ENCODE results near the gene TPBG. TPM values are rescaled to one million over a fixed set of nuclear protein-coding genes. Genes with fewer than 3 reads are reported as not detected.

Gene TPBG
- total RNA-seq, 1 experiment from 2014 or later = 42.5 TPM

DNA sequence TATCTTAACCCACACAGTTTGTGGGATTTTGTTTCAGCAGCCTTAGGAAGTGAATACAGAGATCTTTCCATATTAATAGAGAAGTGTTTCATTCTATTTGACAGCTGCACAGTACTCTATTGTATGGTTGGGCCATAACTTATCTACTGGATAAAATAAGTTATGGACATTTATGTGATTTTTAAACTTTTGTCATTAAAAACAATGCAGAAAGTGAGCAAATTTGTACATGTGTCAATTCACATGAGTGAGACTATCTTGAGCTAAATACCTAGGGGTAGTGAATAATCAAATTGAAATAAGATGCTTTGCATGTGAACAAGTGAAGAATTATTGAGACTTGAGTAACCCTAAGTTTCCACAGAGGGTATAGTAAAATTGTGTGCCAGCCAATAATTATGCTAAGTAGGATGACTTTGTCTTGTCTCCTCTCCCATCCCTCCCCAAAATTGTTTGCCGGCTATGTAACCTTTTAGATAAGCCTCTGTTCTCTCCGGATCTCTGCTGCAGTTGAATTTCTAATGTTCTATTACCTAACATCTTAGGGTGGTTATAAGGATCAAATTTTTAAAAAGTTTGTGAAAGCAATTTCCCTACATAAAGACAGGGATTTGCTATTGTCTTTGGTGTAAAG, 33.3 kb upstream of the TPBG start:
- H3K27ac ChIP-seq = 0 out of 2 replicates have a peak overlapping the region, but pooled peaks have one; percentile 24
- TF ChIP-seq CTCF (conservative IDR thresholded peaks at IDR 0.05) = no peak
- TF ChIP-seq EZH2 (IDR thresholded peaks at IDR 0.05; ENCODE audit: low read depth) = no peak
- no TSS peak for BruUV-seq (replicated peaks)
- no peaks in the 10 kb centered on the region for H3K36me3 ChIP-seq (ENCODE audit: low read depth)
- no peaks in the 10 kb centered on the region; the same call in 1 of the 2 replicates for H3K9me3 ChIP-seq (ENCODE audit: insufficient read depth, low read depth)
- DNase-seq = no peak
- H2AFZ ChIP-seq = no peak overlapping the region
- CTCF ChIA-PET = interaction anchor here (0.6 kb wide), 1 partner anchor 736 kb away, joined by 4 read pairs; no protein-coding TSS in a partner anchor
- no peaks in the 10 kb centered on the region for H3K27me3 ChIP-seq (ENCODE audit: insufficient read depth, low read depth)
- H3K9me2 ChIP-seq (ENCODE audit: insufficient read depth) = no peaks in the 10 kb centered on the region
- H3K4me3 ChIP-seq = no peak overlapping the region
- POLR2A ChIA-PET (ENCODE audit: unreplicated experiment) = no interaction called here
- peaks cover 21% of the 10 kb centered on the region for H3K4me1 ChIP-seq (replicated peaks; ENCODE audit: insufficient read depth)
- H3K79me2 ChIP-seq (ENCODE audit: low read depth) = no peaks in the 10 kb centered on the region
- no peaks in the 10 kb centered on the region for H4K20me1 ChIP-seq (ENCODE audit: insufficient read depth)
- intact Hi-C loops (cut with micrococcal nuclease; ENCODE audit: unreplicated experiment) = loop anchor here (5.0 kb wide), 1 partner anchor 33 kb away; no protein-coding TSS in a partner anchor
- peaks cover 14% of the 10 kb centered on the region; the same call in 1 of the 2 replicates for H3F3A ChIP-seq (ENCODE audit: insufficient read depth, low read depth)
- H3K4me2 ChIP-seq = 0 out of 2 replicates have a peak overlapping the region, but pooled peaks have one; percentile 37

GRCh38 chr6:82331031-82331773, 32.4 kb upstream of the TPBG start:
- CTCF ChIA-PET = interaction anchor here (0.6 to 0.7 kb wide), 3 partner anchors 12 to 1171 kb away, joined by 3 to 13 read pairs (median 3); no protein-coding TSS in a partner anchor
- Histone ChIP-seq H3K4me1 (replicated peaks; ENCODE audit: insufficient read depth) (peaks cover 21% of the 10 kb centered on the region), H3F3A (ENCODE audit: insufficient read depth, low read depth) (peaks cover 14% of the 10 kb centered on the region; the same call in 1 of the 2 replicates), H3K27ac (peak overlapping the region; percentile 24), H3K4me2 (peak overlapping the region; percentile 55; the same call in 1 of the 2 replicates), H3K9me3 (ENCODE audit: insufficient read depth, low read depth) (no peaks in the 10 kb centered on the region; the same call in 1 of the 2 replicates), H3K27me3 (ENCODE audit: insufficient read depth, low read depth) (no peaks in the 10 kb centered on the region), H3K79me2 (ENCODE audit: low read depth) (no peaks in the 10 kb centered on the region), H3K4me3 (no peak overlapping the region), H4K20me1 (ENCODE audit: insufficient read depth) (no peaks in the 10 kb centered on the region), H2AFZ (peak overlapping the region; percentile 5; the same call in 1 of the 2 replicates), H3K36me3 (ENCODE audit: low read depth) (no peaks in the 10 kb centered on the region), H3K9me2 (ENCODE audit: insufficient read depth) (no peaks in the 10 kb centered on the region)
- no peak for TF ChIP-seq CTCF (conservative IDR thresholded peaks at IDR 0.05)
- no peak for TF ChIP-seq EZH2 (IDR thresholded peaks at IDR 0.05; ENCODE audit: low read depth)
- DNase-seq = peak; percentile 30 to 89
- no TSS peak for BruUV-seq (replicated peaks)
- POLR2A ChIA-PET (ENCODE audit: unreplicated experiment) = interaction anchor here (0.6 kb wide), 1 partner anchor 9 kb away, joined by 3 read pairs; no protein-coding TSS in a partner anchor
- intact Hi-C loops (cut with micrococcal nuclease; ENCODE audit: unreplicated experiment) = loop anchor here (1.0 to 5.0 kb wide), 2 partner anchors 34 to 724 kb away; no protein-coding TSS in a partner anchor

DNA sequence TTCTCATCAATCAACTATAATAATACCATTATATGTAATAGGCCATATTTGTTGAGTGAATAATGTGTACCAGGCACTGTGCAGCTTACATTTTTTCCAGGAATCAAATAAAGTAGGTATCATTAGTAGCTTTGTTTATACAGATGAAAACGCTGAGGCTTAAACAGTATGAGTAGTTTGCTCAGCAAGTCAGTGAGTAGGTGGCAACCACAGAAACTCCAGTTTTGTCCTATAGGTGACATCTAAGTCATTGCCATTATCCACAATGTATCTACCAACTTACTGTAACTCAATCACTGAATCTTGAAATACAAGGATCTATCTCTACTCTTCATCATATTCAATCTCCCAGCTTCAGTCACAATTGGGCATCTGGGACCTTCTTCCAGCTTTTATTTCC, 29.8 kb upstream of the TPBG start:
- H3K79me2 ChIP-seq (ENCODE audit: low read depth) = no peaks in the 10 kb centered on the region
- no peak overlapping the region for H3K4me3 ChIP-seq
- H3K9me3 ChIP-seq (ENCODE audit: insufficient read depth, low read depth) = no peaks in the 10 kb centered on the region; the same call in 1 of the 2 replicates
- intact Hi-C loops (cut with micrococcal nuclease; ENCODE audit: unreplicated experiment) = loop anchor here (5.0 kb wide), 1 partner anchor 36 kb away; no protein-coding TSS in a partner anchor
- H3K36me3 ChIP-seq (ENCODE audit: low read depth) = no peaks in the 10 kb centered on the region
- no peak overlapping the region for H3K4me2 ChIP-seq
- TF ChIP-seq CTCF (conservative IDR thresholded peaks at IDR 0.05) = no peak
- no peak for TF ChIP-seq EZH2 (IDR thresholded peaks at IDR 0.05; ENCODE audit: low read depth)
- POLR2A ChIA-PET (ENCODE audit: unreplicated experiment) = no interaction called here
- peaks cover 14% of the 10 kb centered on the region; the same call in 1 of the 2 replicates for H3F3A ChIP-seq (ENCODE audit: insufficient read depth, low read depth)
- no peak overlapping the region for H2AFZ ChIP-seq
- H3K27me3 ChIP-seq (ENCODE audit: insufficient read depth, low read depth) = no peaks in the 10 kb centered on the region
- no TSS peak for BruUV-seq (replicated peaks)
- DNase-seq = no peak
- H3K9me2 ChIP-seq (ENCODE audit: insufficient read depth) = no peaks in the 10 kb centered on the region
- H3K4me1 ChIP-seq (replicated peaks; ENCODE audit: insufficient read depth) = peaks cover 21% of the 10 kb centered on the region
- CTCF ChIA-PET = interaction anchor here (0.5 kb wide), 1 partner anchor 72 kb away, joined by 7 read pairs; no protein-coding TSS in a partner anchor
- H4K20me1 ChIP-seq (ENCODE audit: insufficient read depth) = no peaks in the 10 kb centered on the region
- no peak overlapping the region for H3K27ac ChIP-seq

Measured in PC-9 (cell line).